ENCODE results near the gene PTPN14. TPM values are rescaled to one million over a fixed set of nuclear protein-coding genes. Genes with fewer than 3 reads are reported as not detected.

The PTPN14 gene
- total and polyA plus RNA-seq, 2 of the 8 experiments (the other 6 are each of a cell fraction or from before 2014, with no cell fraction given), result 14.4 to 93.6 TPM

DNA sequence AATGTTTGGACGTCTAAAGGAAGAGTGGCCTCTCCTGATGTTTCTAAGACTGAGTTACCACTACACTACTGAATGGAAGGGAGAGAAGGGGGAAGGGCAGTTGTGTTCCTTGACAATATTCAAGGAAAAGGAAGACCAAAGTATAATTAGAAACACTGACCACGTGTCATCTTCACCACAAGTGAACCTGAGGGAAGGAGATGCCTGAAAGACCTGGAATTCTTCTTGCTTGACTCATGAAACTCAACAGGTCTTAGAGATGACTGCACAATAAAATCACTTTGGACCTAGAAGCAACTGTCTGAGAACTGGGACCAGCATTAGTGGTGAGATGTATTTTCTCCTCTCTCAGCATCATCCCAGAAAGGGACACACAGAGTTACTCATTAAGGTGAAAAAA, 56.7 kb downstream of the PTPN14 start:
- Histone ChIP-seq H3K27ac (ENCODE audit: low read depth, low read length) (no peak overlapping the region), H3K4me2 (ENCODE audit: insufficient read depth in 1 of 2, low read depth in 2 of 2, low read length in 2 of 2) (no peak overlapping the region)
- DNase-seq (ENCODE audit: low read depth in 1 of 2, low spot score in 2 of 2), result no peak
- TF ChIP-seq TAF1 (IDR thresholded peaks at IDR 0.05; ENCODE audit: low read depth, low read length) (no peak), CHD2 (IDR thresholded peaks at IDR 0.05; ENCODE audit: low read length) (no peak), SRF (IDR thresholded peaks at IDR 0.05; ENCODE audit: low read depth, low read length) (no peak), CHD1 (IDR thresholded peaks at IDR 0.05; ENCODE audit: low read depth, low read length) (no peak), ZNF274 (IDR thresholded peaks at IDR 0.05; ENCODE audit: borderline replicate concordance, extremely low read depth, low read length) (no peak), RFX5 (IDR thresholded peaks at IDR 0.05; ENCODE audit: borderline replicate concordance, low read depth, low read length) (no peak), KDM1A (IDR thresholded peaks at IDR 0.05; ENCODE audit: borderline replicate concordance, low read length) (no peak), GTF2F1 (IDR thresholded peaks at IDR 0.05; ENCODE audit: borderline replicate concordance, low read depth, low read length) (no peak)
- TF ChIP-seq, protein P1, sequence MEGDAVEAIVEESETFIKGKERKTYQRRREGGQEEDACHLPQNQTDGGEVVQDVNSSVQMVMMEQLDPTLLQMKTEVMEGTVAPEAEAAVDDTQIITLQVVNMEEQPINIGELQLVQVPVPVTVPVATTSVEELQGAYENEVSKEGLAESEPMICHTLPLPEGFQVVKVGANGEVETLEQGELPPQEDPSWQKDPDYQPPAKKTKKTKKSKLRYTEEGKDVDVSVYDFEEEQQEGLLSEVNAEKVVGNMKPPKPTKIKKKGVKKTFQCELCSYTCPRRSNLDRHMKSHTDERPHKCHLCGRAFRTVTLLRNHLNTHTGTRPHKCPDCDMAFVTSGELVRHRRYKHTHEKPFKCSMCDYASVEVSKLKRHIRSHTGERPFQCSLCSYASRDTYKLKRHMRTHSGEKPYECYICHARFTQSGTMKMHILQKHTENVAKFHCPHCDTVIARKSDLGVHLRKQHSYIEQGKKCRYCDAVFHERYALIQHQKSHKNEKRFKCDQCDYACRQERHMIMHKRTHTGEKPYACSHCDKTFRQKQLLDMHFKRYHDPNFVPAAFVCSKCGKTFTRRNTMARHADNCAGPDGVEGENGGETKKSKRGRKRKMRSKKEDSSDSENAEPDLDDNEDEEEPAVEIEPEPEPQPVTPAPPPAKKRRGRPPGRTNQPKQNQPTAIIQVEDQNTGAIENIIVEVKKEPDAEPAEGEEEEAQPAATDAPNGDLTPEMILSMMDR (IDR thresholded peaks at IDR 0.05; ENCODE audit: control extremely low read depth in 1 of 3, insufficient read depth in 1 of 3, low read depth in 1 of 3, low read length in 3 of 3), result no peak
- TF ChIP-seq, protein P2, sequence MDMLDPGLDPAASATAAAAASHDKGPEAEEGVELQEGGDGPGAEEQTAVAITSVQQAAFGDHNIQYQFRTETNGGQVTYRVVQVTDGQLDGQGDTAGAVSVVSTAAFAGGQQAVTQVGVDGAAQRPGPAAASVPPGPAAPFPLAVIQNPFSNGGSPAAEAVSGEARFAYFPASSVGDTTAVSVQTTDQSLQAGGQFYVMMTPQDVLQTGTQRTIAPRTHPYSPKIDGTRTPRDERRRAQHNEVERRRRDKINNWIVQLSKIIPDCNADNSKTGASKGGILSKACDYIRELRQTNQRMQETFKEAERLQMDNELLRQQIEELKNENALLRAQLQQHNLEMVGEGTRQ (IDR thresholded peaks at IDR 0.05; ENCODE audit: low read length), result no peak

More for the DNA sequence above, 56.7 kb downstream of the PTPN14 start:
- Histone ChIP-seq H3K18ac (ENCODE audit: extremely low read depth, low read length) (no peak overlapping the region), H2BK20ac (ENCODE audit: low read length) (no peak overlapping the region), H3K79me2 (ENCODE audit: control insufficient read depth in 1 of 2, insufficient read depth in 2 of 2, low read length in 2 of 2) (peaks cover 3 to 78% of the 10 kb centered on the region in 2 experiments), H3K9me3 (ENCODE audit: insufficient read depth in 2 of 2, low read depth in 1 of 2, low read length in 1 of 2) (no peaks in the 10 kb centered on the region), H3K23me2 (ENCODE audit: low read depth, low read length) (no peaks in the 10 kb centered on the region), H2BK5ac (ENCODE audit: low read depth, low read length) (0 out of 2 replicates have a peak overlapping the region, but pooled peaks have one; percentile 14), H3K27me3 (replicated peaks in 1 of 4; ENCODE audit: control insufficient read depth in 3 of 4, extremely low read depth in 1 of 4, insufficient read depth in 3 of 4, low read length in 3 of 4) (no peaks in the 10 kb centered on the region), H3K79me1 (ENCODE audit: low read depth, low read length) (peaks cover 4% of the 10 kb centered on the region; the same call in 1 of the 2 replicates), H3K9ac (replicated peaks in 1 of 4; ENCODE audit: extremely low read depth in 1 of 4, low read depth in 3 of 4, low read length in 3 of 4) (no peak overlapping the region), H3K56ac (replicated peaks; ENCODE audit: insufficient read length, low read depth, low read length) (no peak overlapping the region), H2BK12ac (ENCODE audit: low read depth, low read length) (0 out of 2 replicates have a peak overlapping the region, but pooled peaks have one; percentile 1), H4K5ac (ENCODE audit: insufficient read length, low read depth, low read length) (no peak overlapping the region), H4K20me1 (replicated peaks in 1 of 2; ENCODE audit: control insufficient read depth in 1 of 2, insufficient read depth in 2 of 2, low read length in 2 of 2) (peaks cover 0 to 8% of the 10 kb centered on the region in 2 experiments), H3K14ac (ENCODE audit: insufficient read length) (no peak overlapping the region), H3K23ac (ENCODE audit: insufficient read length) (no peak overlapping the region), H2BK15ac (ENCODE audit: low read length) (no peak overlapping the region), H2AFZ (ENCODE audit: low read length) (no peak overlapping the region), H2BK120ac (replicated peaks; ENCODE audit: low read depth, low read length) (no peak overlapping the region), H4K8ac (ENCODE audit: extremely low read depth, insufficient read depth, low read length) (no peak overlapping the region), H3K4me3 (ENCODE audit: extremely low read depth in 1 of 4, insufficient read depth in 2 of 4, low read depth in 3 of 4, low read length in 4 of 4) (no peak overlapping the region), H3K36me3 (ENCODE audit: control insufficient read depth in 2 of 4, insufficient read depth in 4 of 4, low read length in 3 of 4) (no peaks in the 10 kb centered on the region), H4K91ac (replicated peaks; ENCODE audit: insufficient read length, low read length) (no peak overlapping the region), H2AK5ac (ENCODE audit: low read depth, low read length) (no peak overlapping the region), H3K4me1 (replicated peaks in 1 of 4; ENCODE audit: control insufficient read depth in 3 of 4, insufficient read depth in 4 of 4, low read length in 3 of 4) (peaks cover 0 to 6% (median under 1%) of the 10 kb centered on the region in 4 experiments; a peak in 2 of 7 replicates), H3K4ac (replicated peaks; ENCODE audit: insufficient read length, low read depth, low read length) (no peak overlapping the region)
- WGBS, 2 experiments (ENCODE audit: extremely low coverage in 1 of 2, insufficient coverage in 1 of 2, insufficient read length in 1 of 2, insufficient replicate concordance in 2 of 2, low coverage in 1 of 2, low lambda C conversion rate in 2 of 2, missing lambda C conversion rate in 1 of 2), result 43% methylated on average over 2 of the region's 2 CpGs; no CpG with 5 or more reads in 1 of the 2 experiments
- ChIA-PET CTCF (ENCODE audit: partially characterized antibody) (interaction anchor here (1.1 to 1.5 kb wide), 3 partner anchors 8 to 51 kb away, joined by 3 read pairs; no protein-coding TSS in a partner anchor), POLR2A (ENCODE audit: partially characterized antibody) (interaction anchor here (1.0 kb wide), 1 partner anchor 9 kb away, joined by 3 read pairs; no protein-coding TSS in a partner anchor)
- no peak for FAIRE-seq
